Activated naive CD8-positive, alpha-beta T cell (primary cell): ENCODE data around the gene COL4A4.
A peak's percentile ranks its signal among the peaks of the same experiment; 100 is the strongest.

ENCODE experiments used
- H3K27ac Mint-ChIP-seq: one replicate; pipeline ENCODE4 v1.8.0; 2021; ENCODE audit warnings: mixed read lengths
- H3K27me3 Mint-ChIP-seq: one replicate; pipeline ENCODE4 v1.8.0; 2021; ENCODE audit warnings: mixed read lengths
- H3K36me3 Mint-ChIP-seq: one replicate; pipeline ENCODE4 v1.8.0; 2021; ENCODE audit warnings: mixed read lengths
- H3K4me1 Mint-ChIP-seq: one replicate; pipeline ENCODE4 v1.8.0; 2021; ENCODE audit warnings: low read depth, mixed read lengths
- H3K4me3 Mint-ChIP-seq: one replicate; pipeline ENCODE4 v1.8.0; 2021; ENCODE audit warnings: mild to moderate bottlenecking, mixed read lengths
- H3K9me3 Mint-ChIP-seq: one replicate; pipeline ENCODE4 v1.8.0; 2021; ENCODE audit warnings: low read depth, mixed read lengths

Gene COL4A4

DNA sequence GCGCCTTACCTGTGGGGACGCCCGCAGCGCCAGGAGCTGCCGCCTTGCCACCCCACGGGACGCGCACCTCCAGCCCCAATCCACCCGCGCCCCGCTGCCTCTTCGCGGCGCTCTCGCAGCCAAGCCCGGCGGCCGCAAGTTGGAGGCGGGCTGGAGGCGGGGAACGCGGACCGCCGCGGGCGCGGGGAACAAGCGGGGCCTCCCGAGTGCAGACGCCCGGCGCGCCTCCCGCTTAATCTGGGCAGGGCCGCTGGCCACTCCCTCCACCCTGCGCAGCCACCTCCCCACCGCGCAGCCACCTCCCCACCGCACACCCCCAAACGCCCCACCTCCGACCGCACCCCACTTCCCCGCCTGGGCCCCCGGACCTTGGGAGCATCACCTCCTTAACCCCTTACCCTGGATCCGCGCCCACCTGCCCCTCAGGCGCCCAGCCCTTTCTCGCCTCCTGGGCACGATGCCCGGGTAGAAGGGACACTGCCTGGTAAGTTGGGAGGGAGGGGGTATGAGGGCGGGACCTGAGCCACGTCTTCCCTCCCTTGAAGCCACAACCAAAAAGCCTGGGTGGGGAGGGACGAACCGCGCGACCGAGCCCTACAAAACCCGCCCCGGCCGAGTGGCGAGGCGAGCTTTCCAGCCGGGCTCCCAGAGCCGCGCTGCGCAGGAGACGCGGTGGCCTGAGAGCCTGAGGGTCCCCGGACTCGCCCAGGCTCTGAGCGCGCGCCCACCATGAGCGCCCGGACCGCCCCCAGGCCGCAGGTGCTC, at the start of gene COL4A4, which contains the start of gene COL4A3:
Gene COL4A4, minus strand, starts transcription at position 208 of the 765 bp plus-strand sequence. CDS start 16,722 bp downstream, outside the sequence.
Gene COL4A3, plus strand, starts transcription at position 627 of the 765 bp plus-strand sequence. Its CDS starts 103 bp downstream, at position 730.
- Mint-ChIP-seq H3K4me1 (peaks cover 11% of the 10 kb centered on the region), H3K36me3 (no peaks in the 10 kb centered on the region), H3K4me3 (peak within 1 kb of the TSS; percentile 77), H3K27me3 (peaks cover 36% of the 10 kb centered on the region), H3K9me3 (no peaks in the 10 kb centered on the region), H3K27ac (no peak within 1 kb of the TSS)

DNA sequence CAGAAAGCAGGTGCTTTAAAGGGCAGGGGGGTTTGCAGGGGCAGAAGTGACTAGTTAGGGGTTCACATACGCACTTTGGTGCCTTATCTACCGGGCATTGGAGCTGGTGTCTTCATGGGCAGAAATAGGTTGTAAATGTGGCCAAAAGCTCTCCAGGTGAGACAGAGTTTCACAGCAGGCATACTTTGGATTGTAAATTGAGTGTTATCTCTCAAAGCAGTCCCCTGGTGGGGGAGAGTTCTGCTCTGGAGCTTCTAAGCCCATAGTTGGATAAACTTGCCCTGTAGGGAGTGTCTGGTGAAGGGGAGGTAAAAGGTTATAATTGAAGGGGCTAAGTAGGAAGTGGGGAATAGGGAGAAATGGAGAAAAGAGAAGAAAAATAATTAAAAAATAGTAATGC, 43.6 kb upstream of the COL4A4 start:
- Mint-ChIP-seq H3K27ac (no peak overlapping the region), H3K4me1 (no peaks in the 10 kb centered on the region)

DNA sequence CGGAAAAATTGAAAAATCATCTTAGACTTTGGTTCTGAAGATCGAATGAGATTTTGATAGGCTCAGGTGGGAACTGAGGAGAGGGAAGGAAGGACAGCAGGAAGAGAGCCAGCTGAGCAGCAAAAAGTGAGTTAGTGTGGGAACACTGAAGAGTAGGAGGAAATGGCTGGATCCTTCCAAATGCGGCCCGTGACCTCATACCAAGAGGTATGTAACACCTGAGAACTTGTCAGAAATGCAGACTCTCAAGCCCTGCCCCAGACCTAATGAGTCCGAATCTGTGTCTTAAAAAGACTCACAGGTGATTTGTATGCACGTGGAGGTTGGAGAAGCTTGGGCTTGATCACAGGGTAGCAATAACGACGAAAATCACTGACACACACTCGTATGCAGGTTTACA, 42.4 kb upstream of the COL4A4 start:
- Mint-ChIP-seq H3K9me3 (no peaks in the 10 kb centered on the region), H3K36me3 (no peaks in the 10 kb centered on the region), H3K27ac (no peak overlapping the region), H3K27me3 (peaks cover 13% of the 10 kb centered on the region), H3K4me3 (no peak overlapping the region), H3K4me1 (no peaks in the 10 kb centered on the region)

More for the DNA sequence above, 43.6 kb upstream of the COL4A4 start:
- Mint-ChIP-seq H3K4me3 (no peak overlapping the region), H3K9me3 (no peaks in the 10 kb centered on the region), H3K27me3 (peaks cover 13% of the 10 kb centered on the region), H3K36me3 (no peaks in the 10 kb centered on the region)

DNA sequence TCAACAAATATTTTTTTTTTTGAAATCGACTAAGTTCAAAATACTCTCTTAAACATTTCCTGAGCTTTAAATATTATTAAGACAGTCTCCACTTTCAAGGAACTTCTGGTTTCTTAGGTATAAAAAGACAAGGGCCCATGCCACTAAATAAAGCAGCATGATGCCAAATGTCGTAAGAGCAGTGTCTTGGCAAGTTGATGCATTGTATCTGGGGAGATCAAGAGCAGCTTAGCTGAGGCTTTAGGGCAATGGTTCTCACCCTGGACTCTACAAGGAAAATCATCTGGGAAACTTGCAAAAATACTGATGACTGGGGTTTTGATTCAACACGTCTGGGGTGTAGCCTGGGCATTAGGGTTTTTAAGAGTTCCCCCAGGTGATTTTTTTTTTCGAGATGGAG, 41.7 kb upstream of the COL4A4 start:
- H3K9me3 Mint-ChIP-seq, result no peaks in the 10 kb centered on the region
- no peaks in the 10 kb centered on the region for H3K36me3 Mint-ChIP-seq
- no peak overlapping the region for H3K27ac Mint-ChIP-seq
- peaks cover 13% of the 10 kb centered on the region for H3K27me3 Mint-ChIP-seq
- H3K4me3 Mint-ChIP-seq, result no peak overlapping the region
- no peaks in the 10 kb centered on the region for H3K4me1 Mint-ChIP-seq

DNA sequence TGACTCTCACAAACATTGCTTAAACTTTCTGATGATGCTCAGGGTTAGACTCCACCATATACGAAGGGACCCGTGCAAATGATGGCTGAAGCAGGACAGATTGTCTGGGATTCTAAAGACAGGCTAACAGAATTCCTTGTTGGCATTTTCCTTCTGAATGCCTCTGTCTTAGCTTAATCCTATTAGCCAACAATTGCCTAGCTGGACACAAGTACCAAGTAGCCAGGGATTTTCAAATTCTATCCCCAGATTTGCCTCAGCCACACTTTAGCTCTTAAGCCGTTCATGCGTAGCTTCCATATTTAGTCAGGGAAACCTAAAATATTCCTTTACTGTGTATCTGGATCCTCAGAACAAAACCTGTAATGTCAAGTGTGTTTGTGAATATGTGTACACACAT, 40.4 kb upstream of the COL4A4 start:
- Mint-ChIP-seq H3K4me1 (no peaks in the 10 kb centered on the region), H3K9me3 (no peaks in the 10 kb centered on the region), H3K27ac (no peak overlapping the region), H3K4me3 (no peak overlapping the region), H3K36me3 (no peaks in the 10 kb centered on the region), H3K27me3 (peaks cover 11% of the 10 kb centered on the region)

DNA sequence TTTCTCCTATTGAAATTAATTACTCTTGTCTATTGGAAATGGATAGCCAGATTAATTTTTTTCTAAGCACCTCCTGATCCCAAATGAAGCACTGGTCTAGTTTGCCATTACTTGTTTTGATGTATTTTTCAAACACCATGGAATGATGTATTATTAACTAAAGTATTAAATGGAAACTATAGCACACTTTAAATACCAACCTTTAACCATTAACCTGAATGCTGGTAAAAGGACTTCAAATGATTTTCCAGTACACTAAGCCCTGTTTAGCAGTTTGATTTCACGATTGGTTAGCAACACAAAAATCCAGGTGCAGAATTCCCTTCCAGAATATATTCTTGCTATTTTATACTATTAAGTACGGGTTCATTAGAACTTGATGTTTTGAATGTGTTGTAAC, 37.8 kb upstream of the COL4A4 start:
- H3K27me3 Mint-ChIP-seq, result peaks cover 7% of the 10 kb centered on the region
- no peaks in the 10 kb centered on the region for H3K36me3 Mint-ChIP-seq
- H3K4me3 Mint-ChIP-seq, result no peak overlapping the region
- no peaks in the 10 kb centered on the region for H3K9me3 Mint-ChIP-seq
- no peaks in the 10 kb centered on the region for H3K4me1 Mint-ChIP-seq
- no peak overlapping the region for H3K27ac Mint-ChIP-seq

DNA sequence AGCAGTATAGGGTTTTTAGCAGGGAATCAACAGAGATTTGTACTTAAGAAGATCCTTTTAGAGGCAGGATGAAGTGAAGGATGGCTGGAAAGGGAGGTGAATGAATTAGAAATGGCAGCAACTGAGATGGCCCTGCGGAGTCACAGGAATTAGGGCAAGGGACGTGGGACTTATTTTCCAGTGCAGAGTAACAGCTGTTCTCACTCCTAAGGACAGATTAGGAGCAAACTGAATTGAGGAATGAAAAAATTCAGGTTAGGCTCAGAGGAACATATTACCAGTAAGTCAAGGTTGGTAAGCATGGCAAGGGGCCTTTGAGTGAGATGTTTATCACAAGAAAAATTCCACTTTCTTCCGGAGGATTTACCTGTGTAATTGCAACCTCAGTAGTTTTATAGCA, 34.9 kb upstream of the COL4A4 start:
- Mint-ChIP-seq H3K36me3 (no peaks in the 10 kb centered on the region), H3K4me3 (no peak overlapping the region), H3K4me1 (no peaks in the 10 kb centered on the region), H3K27me3 (peaks cover 3% of the 10 kb centered on the region), H3K27ac (no peak overlapping the region), H3K9me3 (no peaks in the 10 kb centered on the region)

DNA sequence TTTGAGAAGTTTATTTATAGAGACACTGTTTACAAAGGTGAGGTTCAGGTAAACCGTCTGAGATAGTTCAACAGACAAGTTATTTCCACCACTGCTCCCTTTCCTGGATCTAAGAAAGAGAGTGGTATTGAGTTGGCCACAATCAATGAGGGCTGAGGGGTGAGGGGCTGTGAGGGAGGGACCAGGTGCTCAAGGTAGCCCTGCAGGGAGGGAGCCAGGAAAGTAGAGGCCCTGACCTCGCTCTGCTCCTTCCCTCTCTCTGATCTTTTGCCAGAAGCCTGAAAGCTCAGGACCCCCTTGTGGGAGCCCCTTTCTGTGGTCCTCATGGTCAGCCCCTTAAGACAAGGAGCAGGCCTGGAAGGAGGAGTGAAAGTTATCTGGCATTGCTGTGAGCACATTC, 30.2 kb upstream of the COL4A4 start:
- no peaks in the 10 kb centered on the region for H3K36me3 Mint-ChIP-seq
- H3K27ac Mint-ChIP-seq, result no peak overlapping the region
- H3K27me3 Mint-ChIP-seq, result peaks cover 7% of the 10 kb centered on the region
- no peak overlapping the region for H3K4me3 Mint-ChIP-seq
- no peaks in the 10 kb centered on the region for H3K9me3 Mint-ChIP-seq
- H3K4me1 Mint-ChIP-seq, result no peaks in the 10 kb centered on the region

DNA sequence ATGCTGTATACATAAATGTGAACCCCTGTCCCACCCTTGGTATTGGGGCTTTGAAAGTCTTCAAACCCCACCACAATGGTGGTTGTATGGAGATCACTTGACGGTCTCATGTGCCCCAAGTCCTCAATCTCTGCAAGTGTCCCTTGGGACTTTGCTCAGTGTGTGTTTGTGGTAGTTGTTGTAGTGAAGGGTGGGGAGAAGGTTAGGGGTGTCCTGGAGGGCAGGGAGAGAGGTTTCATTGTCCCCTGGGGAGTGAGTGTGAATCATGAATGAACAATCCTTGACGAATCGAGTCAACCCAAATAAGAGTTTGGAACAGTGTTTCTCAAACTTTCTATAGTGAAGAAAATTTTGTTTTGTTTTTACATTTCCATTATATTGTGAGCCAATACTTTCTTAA, 28.5 kb upstream of the COL4A4 start:
- Mint-ChIP-seq H3K4me1 (no peaks in the 10 kb centered on the region), H3K27me3 (peaks cover 9% of the 10 kb centered on the region), H3K4me3 (no peak overlapping the region), H3K9me3 (no peaks in the 10 kb centered on the region), H3K36me3 (no peaks in the 10 kb centered on the region), H3K27ac (no peak overlapping the region)

DNA sequence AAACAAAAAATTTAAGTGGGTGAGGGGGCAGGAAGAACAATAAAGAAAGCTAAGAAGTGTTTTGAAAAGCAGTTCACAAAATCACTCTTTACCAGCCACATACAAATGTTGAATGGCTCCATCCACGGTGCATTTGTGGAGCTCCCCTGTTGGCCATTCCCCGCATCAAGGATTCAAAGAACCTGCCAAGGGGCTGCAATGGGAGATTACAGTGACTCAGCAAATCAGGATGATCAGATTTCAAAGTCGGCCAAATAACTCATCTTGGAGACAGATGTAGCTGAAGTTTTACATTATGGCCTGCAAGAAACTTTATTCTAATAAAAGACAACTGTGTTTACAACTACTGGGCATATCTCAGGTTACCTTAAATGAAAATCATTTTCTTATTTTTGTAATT, 27.4 kb upstream of the COL4A4 start:
- H3K27ac Mint-ChIP-seq, result no peak overlapping the region
- H3K4me3 Mint-ChIP-seq, result no peak overlapping the region
- H3K27me3 Mint-ChIP-seq, result peaks cover 9% of the 10 kb centered on the region
- no peaks in the 10 kb centered on the region for H3K36me3 Mint-ChIP-seq
- no peaks in the 10 kb centered on the region for H3K4me1 Mint-ChIP-seq
- H3K9me3 Mint-ChIP-seq, result no peaks in the 10 kb centered on the region

DNA sequence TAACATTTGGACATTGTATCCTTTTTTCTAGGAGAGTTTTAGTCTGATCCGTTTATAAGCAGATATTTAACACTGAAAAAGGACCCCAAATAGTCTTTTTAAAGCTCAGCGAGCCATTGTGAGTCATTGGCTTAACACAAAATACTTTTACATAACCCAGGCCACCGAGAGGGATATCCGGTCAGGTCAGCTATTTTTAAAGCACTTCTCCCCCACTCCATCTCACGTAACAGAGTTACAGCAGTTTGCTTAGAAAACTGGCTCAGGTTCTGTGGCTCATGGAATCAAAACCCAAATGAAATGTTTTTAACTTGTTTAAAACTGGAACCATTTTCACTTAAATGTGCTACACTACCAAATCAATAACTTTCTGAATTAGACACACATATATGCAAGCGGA, 24.3 kb upstream of the COL4A4 start:
- Mint-ChIP-seq H3K36me3 (no peaks in the 10 kb centered on the region), H3K4me3 (no peak overlapping the region), H3K9me3 (no peaks in the 10 kb centered on the region), H3K4me1 (no peaks in the 10 kb centered on the region), H3K27me3 (peaks cover 11% of the 10 kb centered on the region), H3K27ac (no peak overlapping the region)

DNA sequence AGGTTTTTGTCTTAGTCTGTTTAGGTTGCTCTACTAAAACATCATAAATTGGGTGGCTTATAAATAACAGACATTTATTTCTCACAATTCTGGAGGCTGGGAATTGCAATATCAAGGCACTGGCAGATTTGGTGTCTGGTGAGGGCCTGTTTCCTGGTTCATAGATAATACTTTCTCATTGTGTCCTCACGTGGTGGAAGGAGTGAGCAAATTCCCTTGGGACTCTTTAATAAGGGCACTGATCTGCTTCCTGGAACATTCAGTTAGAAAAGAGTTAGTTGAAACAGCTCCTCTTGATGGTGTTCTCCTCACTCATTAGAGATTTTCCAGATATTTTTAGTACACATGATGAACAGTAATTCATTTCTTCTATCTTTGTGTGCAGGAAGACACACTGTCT, 22.7 kb upstream of the COL4A4 start:
- Mint-ChIP-seq H3K4me1 (no peaks in the 10 kb centered on the region), H3K9me3 (no peaks in the 10 kb centered on the region), H3K27ac (no peak overlapping the region), H3K4me3 (no peak overlapping the region), H3K27me3 (peaks cover 11% of the 10 kb centered on the region), H3K36me3 (no peaks in the 10 kb centered on the region)

DNA sequence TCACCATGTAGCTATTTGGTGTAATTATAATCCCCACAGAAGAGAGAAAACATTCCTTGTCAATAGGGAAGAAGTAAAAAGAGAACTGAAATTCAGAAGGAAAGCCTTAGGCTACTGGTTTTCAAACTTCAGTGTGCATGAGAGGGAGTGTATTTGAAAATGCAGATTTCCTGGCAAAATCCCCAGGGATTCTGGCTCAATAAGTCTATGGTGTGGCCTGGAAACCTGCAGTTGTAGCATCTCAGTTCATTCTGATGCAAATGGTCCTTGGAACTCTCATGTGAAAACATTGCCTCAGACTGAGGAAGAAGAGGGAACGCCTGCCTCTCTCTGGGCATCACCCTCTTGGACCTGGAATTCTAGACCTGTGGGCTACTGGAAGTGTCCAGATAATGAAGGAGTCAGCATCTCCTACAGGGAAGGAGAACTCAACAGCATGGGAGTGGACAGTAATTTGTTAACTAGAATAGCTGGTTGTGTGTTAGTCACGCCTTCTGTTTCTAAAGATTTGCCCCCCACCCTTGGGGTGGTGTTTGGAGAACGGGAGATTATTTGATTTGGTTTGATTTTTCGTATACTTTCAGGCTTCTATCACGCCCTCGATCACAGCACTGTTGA, 21.7 kb upstream of the COL4A4 start:
- H3K4me1 Mint-ChIP-seq, result no peaks in the 10 kb centered on the region
- H3K27ac Mint-ChIP-seq, result no peak overlapping the region
- H3K9me3 Mint-ChIP-seq, result no peaks in the 10 kb centered on the region
- H3K4me3 Mint-ChIP-seq, result no peak overlapping the region
- H3K36me3 Mint-ChIP-seq, result no peaks in the 10 kb centered on the region
- H3K27me3 Mint-ChIP-seq, result peaks cover 11% of the 10 kb centered on the region

DNA sequence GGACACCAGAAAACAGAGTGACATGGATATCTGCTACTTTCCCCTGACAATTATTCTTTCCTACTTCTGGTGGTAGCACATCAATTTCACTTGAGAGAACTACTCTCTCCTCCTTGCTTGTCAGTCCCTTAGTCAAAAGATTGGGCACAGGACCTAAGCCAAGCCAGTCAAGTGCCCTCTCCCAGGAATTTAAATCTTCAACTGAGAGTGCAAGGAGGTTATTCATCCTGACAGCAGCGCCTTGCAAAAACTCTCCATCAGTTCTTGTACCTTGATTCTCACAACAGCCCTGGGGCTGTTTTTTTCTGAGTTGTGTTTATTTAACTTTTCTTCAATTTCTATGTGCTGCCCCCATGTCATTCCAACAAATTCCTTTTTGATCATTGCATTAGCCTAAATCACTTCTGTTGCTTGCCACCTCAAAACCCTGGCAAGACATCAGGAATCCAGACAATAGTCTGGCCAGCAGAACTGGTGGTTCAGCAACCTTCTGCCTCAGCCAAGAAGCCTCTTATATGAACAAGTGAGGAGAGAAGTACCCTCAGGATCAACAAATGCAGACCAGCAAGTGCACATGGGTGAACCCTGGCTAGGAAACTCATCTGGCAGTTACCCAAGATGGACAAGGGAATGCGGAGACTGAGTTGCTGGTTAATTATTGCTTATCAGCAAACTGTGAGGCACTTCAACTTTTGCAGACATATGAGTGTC, 19.8 kb upstream of the COL4A4 start:
- no peaks in the 10 kb centered on the region for H3K36me3 Mint-ChIP-seq
- H3K4me1 Mint-ChIP-seq, result no peaks in the 10 kb centered on the region
- peaks cover 8% of the 10 kb centered on the region for H3K27me3 Mint-ChIP-seq
- no peak overlapping the region for H3K4me3 Mint-ChIP-seq
- no peak overlapping the region for H3K27ac Mint-ChIP-seq
- no peaks in the 10 kb centered on the region for H3K9me3 Mint-ChIP-seq

DNA sequence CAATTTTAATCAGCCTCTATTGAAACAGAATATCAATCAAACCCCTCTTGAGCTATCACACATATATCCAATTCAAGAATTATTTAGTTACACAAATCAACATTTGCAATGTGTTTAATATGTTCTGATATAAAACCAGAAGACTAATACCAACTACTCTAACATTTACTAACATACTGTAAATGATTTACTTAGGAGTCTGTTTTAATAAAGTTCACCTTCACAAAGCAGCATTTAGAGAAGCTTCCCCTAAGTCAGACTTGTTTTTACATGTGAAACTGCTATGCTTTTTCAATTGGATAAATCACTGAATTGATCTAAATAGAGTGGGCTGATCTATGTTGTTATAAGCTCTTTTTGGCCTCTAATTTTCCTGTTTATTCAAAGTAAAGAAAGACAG, 18.8 kb upstream of the COL4A4 start:
- Mint-ChIP-seq H3K36me3 (no peaks in the 10 kb centered on the region), H3K27ac (no peak overlapping the region), H3K4me3 (no peak overlapping the region), H3K9me3 (no peaks in the 10 kb centered on the region), H3K27me3 (peaks cover 5% of the 10 kb centered on the region), H3K4me1 (no peaks in the 10 kb centered on the region)
